PC-9 (cell line): ENCODE measurements around the gene ZDHHC14. TPM values are rescaled to one million over a fixed set of nuclear protein-coding genes. Genes with fewer than 3 reads are reported as not detected.

Experiments used
- BruUV-seq: library from RNA; stranded (reverse); fragments of 400-500 nt; replicated peaks from 2 replicates; lab custom pipeline; 2021; lab: Mats Ljungman, UMichigan
- CTCF ChIA-PET: fragments of 300-600 bp; sonication (Branson Sonifier 250); formaldehyde crosslinking; loops from one replicate; lab custom pipeline; 2022; ENCODE audit warnings: antibody characterized with exemption; lab: Charles Lee
- POLR2A ChIA-PET: fragments of 300-600 bp; sonication (Branson Sonifier 250); formaldehyde crosslinking; loops from one replicate; lab custom pipeline; 2022; ENCODE audit warnings: antibody characterized with exemption; ENCODE audit not compliant: unreplicated experiment; lab: Charles Lee
- DNase-seq, 2 experiments: peaks; one replicate each; pipeline versions ENCODE4 v3.0.0 to v3.0.0-alpha.2; 2015 to 2022; ENCODE audit warnings: mixed read lengths in 1 of 2
- H2AFZ ChIP-seq: fragments of 200-600 bp; sonication (generic); 2 replicates; pipeline ENCODE4 v1.8.1; 2017; ENCODE audit warnings: antibody characterized with exemption
- H3F3A ChIP-seq: fragments of 200-600 bp; sonication (generic); 2 replicates; pipeline ENCODE4 v1.8.1; 2017; ENCODE audit warnings: antibody characterized with exemption, mild to moderate bottlenecking, low read depth; ENCODE audit not compliant: insufficient read depth
- H3K27ac ChIP-seq: fragments of 200-600 bp; sonication (generic); 2 replicates; pipeline ENCODE4 v1.6.1; 2016; ENCODE audit warnings: mixed run types
- H3K27me3 ChIP-seq: fragments of 200-600 bp; sonication (generic); 2 replicates; pipeline ENCODE4 v1.6.1; 2016; ENCODE audit warnings: low read depth, mixed run types; ENCODE audit not compliant: insufficient read depth
- H3K36me3 ChIP-seq: fragments of 200-600 bp; sonication (generic); 2 replicates; pipeline ENCODE4 v1.6.1; 2016; ENCODE audit warnings: low read depth, mixed run types
- H3K4me1 ChIP-seq: fragments of 200-600 bp; sonication (generic); replicated peaks from 2 replicates; pipeline ENCODE4 v1.6.1; 2016; ENCODE audit warnings: mixed run types; ENCODE audit not compliant: insufficient read depth
- H3K4me2 ChIP-seq: fragments of 200-600 bp; sonication (generic); 2 replicates; pipeline ENCODE4 v1.6.1; 2017; ENCODE audit warnings: mixed run types
- H3K4me3 ChIP-seq: fragments of 200-600 bp; sonication (generic); 2 replicates; pipeline ENCODE4 v1.6.1; 2016; ENCODE audit warnings: mixed run types
- H3K79me2 ChIP-seq: fragments of 200-600 bp; sonication (generic); 2 replicates; pipeline ENCODE4 v1.6.1; 2017; ENCODE audit warnings: low read depth, mixed run types
- H3K9me2 ChIP-seq: fragments of 200-600 bp; sonication (generic); 2 replicates; pipeline ENCODE4 v1.8.1; 2017; ENCODE audit warnings: mild to moderate bottlenecking; ENCODE audit not compliant: insufficient read depth
- H3K9me3 ChIP-seq: fragments of 200-600 bp; sonication (generic); 2 replicates; pipeline ENCODE4 v1.8.1; 2016; ENCODE audit warnings: low read depth; ENCODE audit not compliant: insufficient read depth
- H4K20me1 ChIP-seq: fragments of 200-600 bp; sonication (generic); 2 replicates; pipeline ENCODE4 v1.8.1; 2017; ENCODE audit not compliant: insufficient read depth
- CTCF ChIP-seq: fragments of 200-600 bp; sonication (generic); conservative IDR thresholded peaks from 2 replicates; pipeline ENCODE4 v1.6.1; 2017; ENCODE audit warnings: mixed run types, antibody characterized with exemption, mild to moderate bottlenecking, moderate library complexity
- EZH2 ChIP-seq: fragments of 200-600 bp; sonication (generic); IDR thresholded peaks from 2 replicates; pipeline ENCODE4 v1.8.0; 2017; ENCODE audit warnings: antibody characterized with exemption, low read depth
- intact Hi-C: fragments of 100-400 bp; cut with micrococcal nuclease; formaldehyde crosslinking; loops from one replicate; pipeline ENCODE4 v1.10.0; 2022; ENCODE audit not compliant: unreplicated experiment
- total RNA-seq: library from RNA; stranded (reverse); gene quantifications from 2 replicates; pipeline ENCODE4 v1.2.3, GENCODE V29; 2021

The ZDHHC14 gene
- total RNA-seq, 1 experiment from 2014 or later = 5.6 TPM

GRCh38 chr6:157449610-157450009, 68.6 kb downstream of the ZDHHC14 start:
- Histone ChIP-seq H3K27ac (no peak overlapping the region), H3K79me2 (no peaks in the 10 kb centered on the region), H3K9me3 (no peaks in the 10 kb centered on the region), H3K9me2 (no peaks in the 10 kb centered on the region), H4K20me1 (no peaks in the 10 kb centered on the region), H2AFZ (no peak overlapping the region), H3K27me3 (no peaks in the 10 kb centered on the region), H3K4me1 (no peaks in the 10 kb centered on the region), H3K4me3 (no peak overlapping the region), H3K4me2 (no peak overlapping the region), H3K36me3 (no peaks in the 10 kb centered on the region), H3F3A (no peaks in the 10 kb centered on the region)
- intact Hi-C loops = no loop called here
- DNase-seq = no peak
- CTCF ChIA-PET = no interaction called here
- POLR2A ChIA-PET = no interaction called here
- TF ChIP-seq EZH2 (no peak), CTCF (no peak)
- BruUV-seq = no TSS peak

- H2AFZ ChIP-seq = no peak overlapping the region
- TF ChIP-seq CTCF = no peak
- TF ChIP-seq EZH2 = no peak
- CTCF ChIA-PET = no interaction called here
- H3K4me2 ChIP-seq = no peak overlapping the region
- H3F3A ChIP-seq = no peaks in the 10 kb centered on the region
- POLR2A ChIA-PET = no interaction called here
- no peaks in the 10 kb centered on the region for H3K27me3 ChIP-seq
- DNase-seq = no peak
- BruUV-seq = no TSS peak
- H3K9me3 ChIP-seq = no peaks in the 10 kb centered on the region
- H3K4me3 ChIP-seq = no peak overlapping the region
- no peaks in the 10 kb centered on the region for H3K9me2 ChIP-seq
- H3K27ac ChIP-seq = no peak overlapping the region
- H3K79me2 ChIP-seq = no peaks in the 10 kb centered on the region
- H3K36me3 ChIP-seq = no peaks in the 10 kb centered on the region
- no peaks in the 10 kb centered on the region for H3K4me1 ChIP-seq
- intact Hi-C loops = no loop called here
- H4K20me1 ChIP-seq = no peaks in the 10 kb centered on the region
These were observed 70.1 kb downstream of the ZDHHC14 start for GRCh38 chr6:157450931-157451742.

- no peaks in the 10 kb centered on the region for H3K9me2 ChIP-seq
- H3K27me3 ChIP-seq = no peaks in the 10 kb centered on the region
- no peaks in the 10 kb centered on the region for H3K9me3 ChIP-seq
- no peaks in the 10 kb centered on the region for H3K36me3 ChIP-seq
- ChIA-PET CTCF (no interaction called here), POLR2A (no interaction called here)
- no peak for DNase-seq
- H3K27ac ChIP-seq = no peak overlapping the region
- intact Hi-C loops = no loop called here
- H3F3A ChIP-seq = no peaks in the 10 kb centered on the region
- no peak overlapping the region for H2AFZ ChIP-seq
- TF ChIP-seq CTCF (no peak), EZH2 (no peak)
- H3K4me2 ChIP-seq = no peak overlapping the region
- no TSS peak for BruUV-seq
- no peaks in the 10 kb centered on the region for H4K20me1 ChIP-seq
- H3K79me2 ChIP-seq = no peaks in the 10 kb centered on the region
- H3K4me1 ChIP-seq = no peaks in the 10 kb centered on the region
- H3K4me3 ChIP-seq = no peak overlapping the region
These were observed 71.1 kb downstream of the ZDHHC14 start for GRCh38 chr6:157452096-157452495.
